Activated naive CD4-positive, alpha-beta T cell treated with anti-CD3 and anti-CD28 coated beads for 36 hours (primary cell): ENCODE data around the gene GOLGA8F. TPM values are rescaled to one million over a fixed set of nuclear protein-coding genes. Genes with fewer than 3 reads are reported as not detected.
A peak's percentile ranks its signal among the peaks of the same experiment; 100 is the strongest.
"Not testable (repeated sequence)": the region's sequence is repeated elsewhere in the genome, so short reads cannot be mapped to it uniquely, and the experiment has no call there.

Experiments
- CTCF ChIA-PET: fragments of 350-600 bp; sonication (Branson Sonifier 250); formaldehyde crosslinking; loops from one replicate; lab custom pipeline; 2021; ENCODE audit warnings: antibody characterized with exemption; lab: Charles Lee
- DNase-seq: peaks from one replicate; pipeline ENCODE4 v3.0.0-alpha.2; 2020
- H3K27ac Mint-ChIP-seq: one replicate; pipeline ENCODE4 v1.8.0; 2021; ENCODE audit warnings: mild to moderate bottlenecking, mixed read lengths
- H3K27me3 Mint-ChIP-seq: one replicate; pipeline ENCODE4 v1.8.0; 2021; ENCODE audit warnings: low read depth, mixed read lengths
- H3K36me3 Mint-ChIP-seq: one replicate; pipeline ENCODE4 v1.8.0; 2021; ENCODE audit warnings: low read depth, mixed read lengths
- H3K4me1 Mint-ChIP-seq: one replicate; pipeline ENCODE4 v1.8.0; 2021; ENCODE audit warnings: low read depth, mixed read lengths
- H3K4me3 Mint-ChIP-seq: one replicate; pipeline ENCODE4 v1.8.0; 2021; ENCODE audit warnings: mild to moderate bottlenecking, moderate library complexity, mixed read lengths
- H3K9me3 Mint-ChIP-seq: one replicate; pipeline ENCODE4 v1.8.0; 2021; ENCODE audit warnings: mixed read lengths
- intact Hi-C: fragments of 100-400 bp; cut with micrococcal nuclease; formaldehyde crosslinking; loops from one replicate; pipeline ENCODE4 v1.15.1; 2023
- microRNA-seq: library from miRNA; unstranded; fragments of <30 nt; microRNA quantifications from one replicate; pipeline ENCODE4 v1.2.0, GENCODE V29; 2022; ENCODE audit warnings: borderline microRNAs expressed, borderline replicate concordance
- total RNA-seq, 2 experiments: library from RNA; stranded (reverse); gene quantifications; one replicate each; pipeline ENCODE4 v1.2.3, GENCODE V29; 2021

The GOLGA8F gene, protein sequence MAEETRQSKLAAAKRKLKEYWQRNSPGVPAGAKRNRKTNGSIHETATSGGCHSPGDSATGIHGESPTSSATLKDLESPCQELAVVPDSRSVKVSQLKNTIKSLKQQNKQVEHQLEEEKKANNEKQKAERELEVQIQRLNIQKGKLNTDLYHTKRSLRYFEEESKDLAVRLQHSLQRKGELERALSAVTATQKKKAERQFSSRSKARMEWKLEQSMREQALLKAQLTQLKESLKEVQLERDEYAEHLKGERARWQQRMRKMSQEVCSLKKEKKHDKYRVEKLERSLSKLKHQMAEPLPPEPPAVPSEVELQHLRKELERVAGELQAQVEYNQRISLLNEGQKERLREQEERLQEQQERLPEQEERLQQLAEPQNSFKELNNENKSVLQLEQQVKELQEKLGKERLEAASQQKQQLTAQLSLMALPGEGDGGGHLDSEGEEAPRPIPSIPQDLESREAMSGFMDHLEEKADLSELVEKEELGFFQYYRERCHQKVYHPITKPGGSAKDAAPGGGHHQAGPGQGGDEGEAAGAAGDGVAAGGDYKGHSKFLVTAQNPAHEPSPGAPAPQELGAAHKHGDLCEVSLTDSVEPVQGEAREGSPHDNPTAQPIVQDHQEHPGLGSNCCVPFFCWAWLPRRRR
- not detected for total RNA-seq

GRCh38 chr15:28378364-28378763 is at the start of gene GOLGA8F:
TSS of gene GOLGA8F (plus strand) at chr15:28378664. CDS start at chr15:28378762, 98 bp downstream.
- H3K27ac Mint-ChIP-seq, H3K36me3 Mint-ChIP-seq, H3K27me3 Mint-ChIP-seq, H3K4me3 Mint-ChIP-seq, H3K9me3 Mint-ChIP-seq, H3K4me1 Mint-ChIP-seq, DNase-seq, CTCF ChIA-PET, intact Hi-C loops: not testable (repeated sequence)

GRCh38 chr15:28357984-28358383 is 20.5 kb upstream of the GOLGA8F start, which contains the start of gene GOLGA6L24:
TSS of gene GOLGA6L24 (minus strand) at chr15:28358084. CDS start at chr15:28358023, 61 bp downstream.
- H3K36me3 Mint-ChIP-seq, H3K4me3 Mint-ChIP-seq, intact Hi-C loops, H3K27ac Mint-ChIP-seq, DNase-seq, H3K27me3 Mint-ChIP-seq, H3K9me3 Mint-ChIP-seq, H3K4me1 Mint-ChIP-seq, CTCF ChIA-PET: not testable (repeated sequence)

GRCh38 chr15:28365502-28365901 is 13.0 kb upstream of the GOLGA8F start:
- DNase-seq, H3K27ac Mint-ChIP-seq, CTCF ChIA-PET: not testable (repeated sequence)

GRCh38 chr15:28380053-28380452 is 1.6 kb downstream of the GOLGA8F start:
- H3K4me1 Mint-ChIP-seq, H3K4me3 Mint-ChIP-seq, H3K27ac Mint-ChIP-seq, H3K27me3 Mint-ChIP-seq, CTCF ChIA-PET, H3K36me3 Mint-ChIP-seq, intact Hi-C loops, H3K9me3 Mint-ChIP-seq: not testable (repeated sequence)
- peak; percentile 13 for DNase-seq

More at GRCh38 chr15:28365502-28365901, 13.0 kb upstream of the GOLGA8F start:
- H3K4me3 Mint-ChIP-seq, intact Hi-C loops, H3K27me3 Mint-ChIP-seq, H3K36me3 Mint-ChIP-seq, H3K9me3 Mint-ChIP-seq, H3K4me1 Mint-ChIP-seq: not testable (repeated sequence)

DNA sequence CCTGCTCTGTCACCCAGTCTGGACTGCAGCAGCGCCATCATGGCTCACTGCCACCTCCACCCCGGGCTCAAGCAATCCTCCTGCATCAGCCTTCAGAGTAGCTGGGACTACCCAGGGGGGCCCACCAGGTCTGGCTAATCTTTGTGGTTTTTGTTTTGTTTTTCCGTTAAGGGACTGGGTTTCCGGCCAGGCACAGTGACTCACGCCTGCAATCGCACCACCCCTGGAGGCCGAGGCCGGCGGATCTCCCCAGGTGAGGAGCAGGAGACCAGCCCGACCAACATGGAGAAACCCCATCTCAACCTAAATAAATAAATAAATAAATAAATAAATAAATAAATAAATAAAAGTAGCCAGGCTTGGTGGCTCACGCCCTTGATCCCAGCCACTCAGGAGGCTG is 17.6 kb downstream of the GOLGA8F start:
- H3K4me1 Mint-ChIP-seq, H3K27me3 Mint-ChIP-seq, CTCF ChIA-PET, H3K9me3 Mint-ChIP-seq, H3K27ac Mint-ChIP-seq, H3K4me3 Mint-ChIP-seq, intact Hi-C loops, DNase-seq, H3K36me3 Mint-ChIP-seq: not testable (repeated sequence)

DNA sequence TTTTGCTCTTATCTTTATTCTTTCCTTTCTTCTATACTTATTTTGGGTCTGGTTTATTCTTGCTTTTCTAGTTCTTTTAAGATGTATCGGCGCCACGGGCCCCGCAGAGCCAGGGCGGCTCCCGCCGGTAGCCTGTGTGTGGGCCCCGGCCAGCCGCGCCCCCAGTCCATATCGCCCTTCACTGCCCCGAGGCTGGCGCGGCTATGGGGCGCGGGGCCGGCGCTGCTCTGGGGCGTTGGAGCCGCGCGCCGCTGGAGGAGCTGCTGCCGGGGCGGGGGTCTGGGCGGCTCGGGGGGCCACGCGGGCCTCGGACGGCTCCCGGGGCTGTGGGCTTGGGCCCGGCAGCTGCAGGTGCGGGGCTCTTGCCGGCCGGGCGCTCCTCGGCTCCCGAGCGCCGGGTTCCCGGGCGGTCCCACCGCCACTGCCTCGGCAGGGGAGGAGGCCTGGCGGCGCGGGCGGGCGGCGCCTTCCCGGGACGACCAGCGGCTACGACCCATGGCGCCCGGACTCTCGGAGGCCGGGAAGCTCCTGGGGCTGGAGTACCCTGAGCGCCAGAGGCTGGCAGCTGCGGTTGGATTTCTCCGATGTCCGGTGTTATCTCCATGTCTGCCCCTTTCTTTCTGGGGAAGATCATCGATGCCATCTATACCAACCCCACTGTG is 24.4 kb downstream of the GOLGA8F start:
- H3K27ac Mint-ChIP-seq, H3K4me1 Mint-ChIP-seq, H3K27me3 Mint-ChIP-seq, H3K36me3 Mint-ChIP-seq, CTCF ChIA-PET, intact Hi-C loops, H3K9me3 Mint-ChIP-seq, DNase-seq, H3K4me3 Mint-ChIP-seq: not testable (repeated sequence)

GRCh38 chr15:28420470-28420869 is 42.0 kb downstream of the GOLGA8F start:
- CTCF ChIA-PET, DNase-seq, H3K9me3 Mint-ChIP-seq, H3K4me1 Mint-ChIP-seq, H3K36me3 Mint-ChIP-seq, intact Hi-C loops, H3K27me3 Mint-ChIP-seq, H3K4me3 Mint-ChIP-seq, H3K27ac Mint-ChIP-seq: not testable (repeated sequence)

GRCh38 chr15:28435594-28435993 is 57.1 kb downstream of the GOLGA8F start:
- H3K9me3 Mint-ChIP-seq, H3K27me3 Mint-ChIP-seq, intact Hi-C loops, H3K4me1 Mint-ChIP-seq, H3K27ac Mint-ChIP-seq, H3K4me3 Mint-ChIP-seq, CTCF ChIA-PET, H3K36me3 Mint-ChIP-seq, DNase-seq: not testable (repeated sequence)

Small RNA genes within 50 kb of the gene (microRNA-seq; reads per million reads assigned to microRNA genes)
- gene MIR4509-2: not detected

Other genes starting within 250 kb of the GOLGA8F start
- 10 to 100 TPM; 26.6 to 31.6 TPM for gene HERC2, start 56.5 kb upstream of the GOLGA8F start, total RNA-seq
- not detected for gene GOLGA6L24, start 20.6 kb upstream of the GOLGA8F start, total RNA-seq
- gene GOLGA8G, start 154.3 kb downstream of the GOLGA8F start, total RNA-seq: not detected
- not detected for gene GOLGA6L25, start 174.9 kb downstream of the GOLGA8F start, total RNA-seq